Aorta (tissue), 5 donors: ENCODE measurements around the gene CYS1. TPM values are rescaled to one million over a fixed set of nuclear protein-coding genes. Genes with fewer than 3 reads are reported as not detected.
"Not testable (repeated sequence)": the region's sequence is repeated elsewhere in the genome, so short reads cannot be mapped to it uniquely, and the experiment has no call there.

Experiments used
- ATAC-seq: fragments of 200-7000 bp; cut with Tn5 transposase; one replicate; pipeline ENCODE4 v1.9.1; 2022; ENCODE audit warnings: moderate library complexity; ENCODE audit not compliant: low FRiP score
- DNase-seq, 2 donors: peaks; one replicate each; pipeline ENCODE4 v3.0.0-alpha.2; 2020
- H3K27ac ChIP-seq, 2 donors: one replicate each; pipeline ENCODE4 v1.5.1; 2013; ENCODE audit warnings: low read length in 2 of 2, mild to moderate bottlenecking in 2 of 2, moderate library complexity in 2 of 2, control low read depth in 1 of 2, inconsistent platforms in 1 of 2, low read depth in 1 of 2
- H3K27me3 ChIP-seq, 2 donors: one replicate each; pipeline ENCODE4 v1.6.1; 2013; ENCODE audit warnings: control low read depth in 1 of 2, low read length in 1 of 2, mild to moderate bottlenecking in 1 of 2, moderate library complexity in 1 of 2; ENCODE audit not compliant: insufficient read depth in 2 of 2, control insufficient read depth in 1 of 2
- H3K36me3 ChIP-seq, 2 donors: one replicate each; pipeline ENCODE4 v1.6.1; 2013; ENCODE audit warnings: control low read depth in 1 of 2, low read length in 1 of 2, mild to moderate bottlenecking in 1 of 2; ENCODE audit not compliant: insufficient read depth in 2 of 2, control insufficient read depth in 1 of 2
- H3K4me1 ChIP-seq, 2 donors: one replicate each; pipeline ENCODE4 v1.6.1; 2013; ENCODE audit warnings: low read length in 2 of 2, control low read depth in 1 of 2, mild to moderate bottlenecking in 1 of 2, moderate library complexity in 1 of 2; ENCODE audit not compliant: insufficient read depth in 2 of 2, control insufficient read depth in 1 of 2
- H3K4me3 ChIP-seq, 2 donors: one replicate each; pipeline ENCODE4 v1.5.1; 2013; ENCODE audit warnings: low read length in 2 of 2, control low read depth in 1 of 2, mild to moderate bottlenecking in 1 of 2
- H3K9me3 ChIP-seq: one replicate; pipeline ENCODE4 v1.6.1; 2013; ENCODE audit warnings: mild to moderate bottlenecking, low read length; ENCODE audit not compliant: control insufficient read depth
- WGBS, 2 donors: extraction: QIAGEN DNeasy Blood & Tissue Kit; methylation state at CpG; one replicate each; pipeline ENCODE4 v1.1.7; 2013; 5-methylcytosine and 5-hydroxymethylcytosine counted together
- intact Hi-C, 2 donors: fragments of 100-400 bp; cut with DNase I; formaldehyde crosslinking; loops; one replicate each; pipeline versions ENCODE4 v1.14.2 to v1.15.0; 2022
- polyA plus RNA-seq, 2 donors: library from polyadenylated mRNA; stranded (reverse); fragments of 200-250 nt; gene quantifications; one replicate each; pipeline ENCODE4 v1.2.3, GENCODE V29; 2013
- total RNA-seq, 2 donors: library from RNA; stranded (reverse); fragmentation: NEBNext Ultra II Directional; extraction: Animal tissue kit (Norgen Biotek cat#: 25700); gene quantifications; one replicate each; pipeline ENCODE4 v1.2.1, GENCODE V29; 2021
- donor health status: healthy with polysubstance abuse.
- donor health status: Bipolar disorder and iron deficiency.
- donor health status: DM: no; HTN: no; CAD: no.
- donor health status: DM: no; HTN: no; CAD: no.
- donor health status: DM: yes; HTN: yes; CAD: no.

The CYS1 gene
- total and polyA plus RNA-seq, 4 donors: 11.4 to 16.4 (median 14.3) TPM

DNA sequence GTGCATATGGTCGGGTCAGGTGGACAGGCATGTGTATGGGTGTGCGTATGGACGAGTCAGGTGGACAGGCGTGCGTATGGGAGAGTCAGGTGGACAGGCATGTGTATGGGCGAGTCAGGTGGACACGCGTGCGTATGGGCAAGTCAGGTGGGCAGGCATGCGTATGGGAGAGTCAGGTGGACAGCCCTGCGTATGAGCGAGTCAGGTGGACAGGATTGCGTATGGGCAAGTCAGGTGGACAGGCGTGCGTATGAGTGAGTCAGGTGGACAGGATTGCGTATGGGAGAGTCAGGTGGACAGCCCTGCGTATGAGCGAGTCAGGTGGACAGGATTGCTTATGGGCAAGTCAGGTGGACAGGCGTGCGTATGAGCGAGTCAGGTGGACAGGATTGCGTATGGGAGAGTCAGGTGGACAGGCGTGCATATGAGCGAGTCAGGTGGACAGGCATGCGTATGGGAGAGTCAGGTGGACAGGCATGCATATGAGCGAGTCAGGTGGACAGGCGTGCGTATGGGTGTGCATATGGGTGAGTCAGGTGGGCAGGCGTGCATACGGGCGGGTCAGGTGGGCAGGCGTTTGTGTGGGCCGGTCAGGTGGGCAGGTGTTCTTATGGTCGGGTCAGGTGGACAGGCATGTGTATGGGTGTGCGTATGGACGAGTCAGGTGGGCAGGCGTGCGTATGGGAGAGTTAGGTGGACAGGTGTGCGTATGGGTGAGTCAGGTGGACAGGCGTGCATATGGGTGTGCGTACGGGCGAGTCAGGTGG lies 66.4 kb downstream of the CYS1 start:
- H3K4me3 ChIP-seq, ATAC-seq, H3K27me3 ChIP-seq, H3K4me1 ChIP-seq, H3K27ac ChIP-seq, intact Hi-C loops, H3K9me3 ChIP-seq, H3K36me3 ChIP-seq: not testable (repeated sequence)
- DNase-seq: peak in 1 of 2 donors; percentile 50
- WGBS, 2 donors: 94 to 95% methylated on average over 43 of the region's 43 CpGs

DNA sequence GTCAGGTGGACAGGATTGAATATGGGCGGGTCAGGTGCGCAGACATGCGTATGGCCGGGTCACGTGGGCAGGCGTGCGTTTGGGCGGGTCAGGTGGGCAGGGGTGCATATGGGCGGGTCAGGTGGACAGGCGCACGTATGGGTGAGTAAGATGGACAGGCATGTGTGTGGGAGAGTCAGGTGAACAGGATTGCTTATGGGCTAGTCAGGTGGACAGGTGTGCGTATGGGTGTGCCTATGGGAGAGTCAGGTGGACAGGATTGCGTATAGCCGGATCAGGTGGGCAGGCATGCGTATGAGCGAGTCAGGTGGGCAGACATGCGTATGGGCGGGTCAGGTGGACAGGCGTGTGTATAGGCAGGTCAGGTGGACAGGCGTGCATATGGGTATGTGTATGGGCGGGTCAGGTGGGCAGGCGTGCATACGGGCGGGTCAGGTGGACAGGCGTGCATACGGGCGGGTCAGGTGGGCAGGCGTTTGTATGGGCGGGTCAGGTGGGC lies 67.2 kb downstream of the CYS1 start:
- Histone ChIP-seq H3K9me3 (no peaks in the 10 kb centered on the region), H3K4me3 (no peak overlapping the region), H3K36me3 (no peaks in the 10 kb centered on the region), H3K4me1 (no peaks in the 10 kb centered on the region), H3K27ac (no peak overlapping the region), H3K27me3 (no peaks in the 10 kb centered on the region)
- ATAC-seq (peak; percentile 30), DNase-seq (peak in 1 of 2 donors; percentile 67)
- intact Hi-C loops: no loop called here
- 89 to 93% methylated on average over 29 of the region's 29 CpGs for WGBS, 2 donors

DNA sequence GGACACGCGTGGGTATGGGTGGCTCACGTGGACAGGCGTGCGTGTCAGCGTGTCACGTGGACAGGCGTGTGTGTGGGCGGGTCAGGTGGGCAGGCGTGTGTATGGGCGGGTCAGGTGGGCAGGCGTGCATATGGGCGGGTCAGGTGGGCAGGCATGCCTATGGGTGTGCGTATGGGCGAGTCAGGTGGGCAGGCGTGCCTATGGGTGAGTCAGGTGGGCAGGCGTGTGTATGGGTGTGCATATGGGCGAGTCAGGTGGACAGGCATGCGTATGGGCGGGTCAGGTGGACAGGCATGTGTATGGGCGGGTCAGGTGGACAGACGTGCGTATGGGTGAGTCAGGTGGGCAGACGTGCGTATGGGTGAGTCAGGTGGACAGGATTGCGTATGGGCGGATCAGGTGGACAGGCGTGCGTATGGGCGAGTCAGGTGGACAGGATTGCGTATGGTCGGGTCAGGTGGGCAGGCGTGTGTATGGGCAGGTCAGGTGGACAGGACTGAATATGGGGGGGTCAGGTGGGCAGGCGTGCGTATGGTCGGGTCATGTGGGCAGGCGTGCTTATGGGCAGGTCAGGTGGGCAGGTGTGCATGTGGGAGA lies 67.7 kb downstream of the CYS1 start:
- intact Hi-C loops, H3K4me3 ChIP-seq, ATAC-seq, H3K36me3 ChIP-seq, H3K4me1 ChIP-seq, H3K27me3 ChIP-seq, H3K9me3 ChIP-seq, H3K27ac ChIP-seq: not testable (repeated sequence)
- WGBS, 2 donors: 94 to 95% methylated on average over 37 of the region's 37 CpGs
- peak in 1 of 2 donors; percentile 46 for DNase-seq

- ATAC-seq, H3K9me3 ChIP-seq, intact Hi-C loops, H3K27ac ChIP-seq, H3K4me1 ChIP-seq, H3K36me3 ChIP-seq, H3K4me3 ChIP-seq, H3K27me3 ChIP-seq: not testable (repeated sequence)
- DNase-seq: peak in 1 of 2 donors; percentile 72
- WGBS, 2 donors: 94 to 95% methylated on average over 60 to 61 of the region's 61 CpGs
Measured at GRCh38 chr2:10011606-10012325, 68.4 kb downstream of the CYS1 start.

DNA sequence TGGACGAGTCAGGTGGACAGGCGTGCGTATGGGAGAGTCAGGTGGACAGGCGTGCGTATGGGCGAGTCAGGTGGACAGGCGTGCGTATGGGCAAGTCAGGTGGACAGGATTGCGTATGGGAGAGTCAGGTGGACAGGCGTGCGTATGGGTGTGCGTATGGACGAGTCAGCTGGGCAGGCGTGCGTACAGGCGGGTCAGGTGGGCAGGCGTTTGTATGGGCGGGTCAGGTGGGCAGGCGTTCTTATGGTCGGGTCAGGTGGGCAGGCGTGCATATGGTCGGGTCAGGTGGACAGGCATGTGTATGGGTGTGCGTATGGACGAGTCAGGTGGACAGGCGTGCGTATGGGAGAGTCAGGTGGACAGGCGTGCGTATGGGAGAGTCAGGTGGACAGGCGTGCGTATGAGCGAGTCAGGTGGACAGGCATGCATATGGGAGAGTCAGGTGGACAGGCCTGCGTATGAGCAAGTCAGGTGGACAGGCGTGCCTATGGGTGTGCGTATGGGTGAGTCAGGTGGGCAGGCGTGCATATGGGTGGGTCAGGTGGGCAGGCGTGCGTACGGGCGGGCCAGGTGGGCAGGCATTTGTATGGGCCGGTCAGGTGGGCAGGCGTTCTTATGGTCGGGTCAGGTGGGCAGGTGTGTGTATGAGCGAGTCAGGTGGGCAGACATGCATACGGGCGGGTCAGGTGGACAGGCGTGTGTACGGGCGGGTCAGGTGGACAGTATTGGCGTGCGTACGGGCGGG lies 69.2 kb downstream of the CYS1 start:
- H3K9me3 ChIP-seq, intact Hi-C loops, H3K27ac ChIP-seq, H3K4me1 ChIP-seq, H3K4me3 ChIP-seq, ATAC-seq, H3K36me3 ChIP-seq, H3K27me3 ChIP-seq: not testable (repeated sequence)
- WGBS, 2 donors: 96% methylated on average over 52 of the region's 52 CpGs
- peak in 1 of 2 donors; percentile 64 for DNase-seq

- Histone ChIP-seq H3K36me3 (no peaks in the 10 kb centered on the region), H3K4me1 (no peaks in the 10 kb centered on the region), H3K4me3 (no peak overlapping the region), H3K27ac (peak overlapping the region in 1 of 2 donors; percentile 1), H3K9me3 (no peaks in the 10 kb centered on the region), H3K27me3 (no peaks in the 10 kb centered on the region)
- DNase-seq (peak; percentile 88 to 95), ATAC-seq (peak; percentile 84)
- intact Hi-C loops: no loop called here
- WGBS, 2 donors: 47 to 48% methylated on average over 36 of the region's 36 CpGs
Measured at GRCh38 chr2:10009811-10010781, 70.1 kb downstream of the CYS1 start.

GRCh38 chr2:10009271-10009810 lies 70.9 kb downstream of the CYS1 start:
- DNase-seq (peak; percentile 29 to 71), ATAC-seq (peak; percentile 13)
- 76 to 78% methylated on average over 19 of the region's 19 CpGs for WGBS, 2 donors
- H3K4me1 ChIP-seq: no peaks in the 10 kb centered on the region
- no peak overlapping the region for H3K27ac ChIP-seq
- H3K27me3 ChIP-seq: no peaks in the 10 kb centered on the region
- H3K36me3 ChIP-seq: no peaks in the 10 kb centered on the region
- intact Hi-C loops: no loop called here
- no peaks in the 10 kb centered on the region for H3K9me3 ChIP-seq
- no peak overlapping the region for H3K4me3 ChIP-seq
